HepG2 (cell line): Measurements from ENCODE around the gene CHST11. TPM values are rescaled to one million over a fixed set of nuclear protein-coding genes. Genes with fewer than 3 reads are reported as not detected.

Source experiments
- FOXK2 ChIP-seq: fragments of 450-650 bp; IDR thresholded peaks from 2 replicates; pipeline ENCODE4 v1.6.1; 2016
- KAT2B ChIP-seq: fragments of 150-350 bp; IDR thresholded peaks from 2 replicates; pipeline ENCODE4 v1.6.1; 2014; ENCODE audit warnings: low read depth, low read length, borderline replicate concordance
- SRF ChIP-seq: IDR thresholded peaks from 2 replicates; pipeline ENCODE4 v1.6.1; 2011; ENCODE audit warnings: mild to moderate bottlenecking, low read depth, low read length, moderate library complexity
- XRCC5 ChIP-seq: fragments of 200-400 bp; formaldehyde crosslinking; optimal IDR thresholded peaks from 2 replicates; pipeline ENCODE3; 2017; ENCODE audit warnings: mild to moderate bottlenecking, low read length
- ZNF205 ChIP-seq: IDR thresholded peaks from 2 replicates; pipeline ENCODE4 v1.6.1; 2018; ENCODE audit warnings: missing biosample characterization, missing genetic modification reagents
- ZNF609 ChIP-seq: sonication (generic); formaldehyde crosslinking; IDR thresholded peaks from 2 replicates; pipeline ENCODE4 v1.4.0; 2020; ENCODE audit warnings: mild to moderate bottlenecking, missing genetic modification reagents, borderline replicate concordance
- ZNF7 ChIP-seq: IDR thresholded peaks from 2 replicates; pipeline ENCODE4 v1.6.1; 2016; ENCODE audit warnings: missing biosample characterization, missing genetic modification reagents
- ZNF703 ChIP-seq: sonication (generic); formaldehyde crosslinking; IDR thresholded peaks from 2 replicates; pipeline ENCODE4 v1.5.1; 2020; ENCODE audit warnings: missing genetic modification reagents, mild to moderate bottlenecking, moderate library complexity, borderline replicate concordance
- ZNF768 ChIP-seq: sonication (generic); formaldehyde crosslinking; IDR thresholded peaks from 2 replicates; pipeline ENCODE4 v1.4.0; 2020; ENCODE audit warnings: missing genetic modification reagents
- ZZZ3 ChIP-seq: sonication (generic); formaldehyde crosslinking; IDR thresholded peaks from 2 replicates; pipeline ENCODE4 v1.4.0; 2020; ENCODE audit warnings: missing genetic modification reagents, mild to moderate bottlenecking, borderline replicate concordance
- polyA plus RNA-seq, 8 experiments: library from polyadenylated mRNA; depleted of rRNA in 3 of 8; stranded (reverse) in 7 of 8; unstranded in 1 of 8; fragments of >200 nt; fragmentation: Illumina TruSeq in 4 of 8; extraction: Trizol in 4 of 8; gene quantifications; 2 replicates each; pipeline versions ENCODE4 v1.2.1 to v1.2.3, GENCODE V29; 2011 to 2016; ENCODE audit warnings: low read depth in 4 of 8, missing spikeins in 1 of 8, mixed read lengths in 1 of 8; ENCODE audit not compliant: insufficient read depth in 1 of 8
- total RNA-seq, 5 experiments: library from RNA; depleted of rRNA; stranded (reverse); fragments of >200 nt; fragmentation: Illumina TruSeq; extraction: Trizol; gene quantifications; 2 replicates each; pipeline ENCODE4 v1.2.3, GENCODE V29; 2016; ENCODE audit warnings: low read depth in 1 of 5
- TF ChIP-seq, protein P1 (sequence below): sonication (generic); formaldehyde crosslinking; IDR thresholded peaks from 2 replicates; pipeline ENCODE4 v1.8.1; 2022; ENCODE audit warnings: low read depth, mild to moderate bottlenecking, missing genetic modification reagents
- TF ChIP-seq, protein P2 (sequence below): sonication (generic); formaldehyde crosslinking; IDR thresholded peaks from 2 replicates; pipeline ENCODE4 v1.8.0; 2022; ENCODE audit warnings: mild to moderate bottlenecking, missing genetic modification reagents
- TF ChIP-seq, protein P3 (sequence below): sonication (generic); formaldehyde crosslinking; IDR thresholded peaks from 2 replicates; pipeline ENCODE4 v1.4.0; 2020; ENCODE audit warnings: missing genetic modification reagents, mild to moderate bottlenecking, borderline replicate concordance

The CHST11 gene
- total and polyA plus RNA-seq, 2 of the 13 experiments (the other 11 are each of a cell fraction or from before 2014, with no cell fraction given): 0.15 TPM; not detected in 1

DNA sequence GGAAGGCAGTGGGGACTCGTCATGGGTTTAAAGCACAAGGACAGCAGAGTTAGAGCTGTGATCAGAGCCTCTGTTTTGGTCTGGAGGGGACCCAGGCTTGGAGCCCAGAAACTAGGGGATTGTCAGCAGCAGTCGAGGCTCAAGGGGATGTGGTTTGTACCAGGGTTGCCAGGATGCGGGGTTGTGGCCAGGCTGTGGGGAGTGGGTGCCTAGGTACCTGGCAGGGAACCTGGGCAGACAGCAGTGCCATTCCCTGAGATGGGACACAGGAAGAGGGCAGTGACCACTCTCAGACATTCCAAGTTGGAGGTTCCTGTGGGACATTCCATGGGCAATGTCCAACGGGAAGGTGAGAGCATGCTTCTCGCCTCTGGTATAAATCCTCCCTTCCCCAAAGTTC is 279.1 kb downstream of the CHST11 start (continued):
- TF ChIP-seq ZNF609 (CRISPR knock-in tag): no peak
- no peak for TF ChIP-seq ZNF205 (CRISPR knock-in tag)
- no peak for TF ChIP-seq SRF
- TF ChIP-seq KAT2B: no peak
- TF ChIP-seq FOXK2: no peak
- no peak for TF ChIP-seq XRCC5
- TF ChIP-seq, protein P1, sequence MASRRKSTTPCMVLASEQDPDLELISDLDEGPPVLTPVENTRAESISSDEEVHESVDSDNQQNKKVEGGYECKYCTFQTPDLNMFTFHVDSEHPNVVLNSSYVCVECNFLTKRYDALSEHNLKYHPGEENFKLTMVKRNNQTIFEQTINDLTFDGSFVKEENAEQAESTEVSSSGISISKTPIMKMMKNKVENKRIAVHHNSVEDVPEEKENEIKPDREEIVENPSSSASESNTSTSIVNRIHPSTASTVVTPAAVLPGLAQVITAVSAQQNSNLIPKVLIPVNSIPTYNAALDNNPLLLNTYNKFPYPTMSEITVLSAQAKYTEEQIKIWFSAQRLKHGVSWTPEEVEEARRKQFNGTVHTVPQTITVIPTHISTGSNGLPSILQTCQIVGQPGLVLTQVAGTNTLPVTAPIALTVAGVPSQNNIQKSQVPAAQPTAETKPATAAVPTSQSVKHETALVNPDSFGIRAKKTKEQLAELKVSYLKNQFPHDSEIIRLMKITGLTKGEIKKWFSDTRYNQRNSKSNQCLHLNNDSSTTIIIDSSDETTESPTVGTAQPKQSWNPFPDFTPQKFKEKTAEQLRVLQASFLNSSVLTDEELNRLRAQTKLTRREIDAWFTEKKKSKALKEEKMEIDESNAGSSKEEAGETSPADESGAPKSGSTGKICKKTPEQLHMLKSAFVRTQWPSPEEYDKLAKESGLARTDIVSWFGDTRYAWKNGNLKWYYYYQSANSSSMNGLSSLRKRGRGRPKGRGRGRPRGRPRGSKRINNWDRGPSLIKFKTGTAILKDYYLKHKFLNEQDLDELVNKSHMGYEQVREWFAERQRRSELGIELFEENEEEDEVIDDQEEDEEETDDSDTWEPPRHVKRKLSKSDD (CRISPR knock-in tag): no peak
- no peak for TF ChIP-seq ZNF768 (CRISPR knock-in tag)
- TF ChIP-seq, protein P2, sequence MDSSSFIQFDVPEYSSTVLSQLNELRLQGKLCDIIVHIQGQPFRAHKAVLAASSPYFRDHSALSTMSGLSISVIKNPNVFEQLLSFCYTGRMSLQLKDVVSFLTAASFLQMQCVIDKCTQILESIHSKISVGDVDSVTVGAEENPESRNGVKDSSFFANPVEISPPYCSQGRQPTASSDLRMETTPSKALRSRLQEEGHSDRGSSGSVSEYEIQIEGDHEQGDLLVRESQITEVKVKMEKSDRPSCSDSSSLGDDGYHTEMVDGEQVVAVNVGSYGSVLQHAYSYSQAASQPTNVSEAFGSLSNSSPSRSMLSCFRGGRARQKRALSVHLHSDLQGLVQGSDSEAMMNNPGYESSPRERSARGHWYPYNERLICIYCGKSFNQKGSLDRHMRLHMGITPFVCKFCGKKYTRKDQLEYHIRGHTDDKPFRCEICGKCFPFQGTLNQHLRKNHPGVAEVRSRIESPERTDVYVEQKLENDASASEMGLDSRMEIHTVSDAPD (CRISPR knock-in tag): no peak
- TF ChIP-seq ZZZ3 (CRISPR knock-in tag): no peak
- TF ChIP-seq, protein P3, sequence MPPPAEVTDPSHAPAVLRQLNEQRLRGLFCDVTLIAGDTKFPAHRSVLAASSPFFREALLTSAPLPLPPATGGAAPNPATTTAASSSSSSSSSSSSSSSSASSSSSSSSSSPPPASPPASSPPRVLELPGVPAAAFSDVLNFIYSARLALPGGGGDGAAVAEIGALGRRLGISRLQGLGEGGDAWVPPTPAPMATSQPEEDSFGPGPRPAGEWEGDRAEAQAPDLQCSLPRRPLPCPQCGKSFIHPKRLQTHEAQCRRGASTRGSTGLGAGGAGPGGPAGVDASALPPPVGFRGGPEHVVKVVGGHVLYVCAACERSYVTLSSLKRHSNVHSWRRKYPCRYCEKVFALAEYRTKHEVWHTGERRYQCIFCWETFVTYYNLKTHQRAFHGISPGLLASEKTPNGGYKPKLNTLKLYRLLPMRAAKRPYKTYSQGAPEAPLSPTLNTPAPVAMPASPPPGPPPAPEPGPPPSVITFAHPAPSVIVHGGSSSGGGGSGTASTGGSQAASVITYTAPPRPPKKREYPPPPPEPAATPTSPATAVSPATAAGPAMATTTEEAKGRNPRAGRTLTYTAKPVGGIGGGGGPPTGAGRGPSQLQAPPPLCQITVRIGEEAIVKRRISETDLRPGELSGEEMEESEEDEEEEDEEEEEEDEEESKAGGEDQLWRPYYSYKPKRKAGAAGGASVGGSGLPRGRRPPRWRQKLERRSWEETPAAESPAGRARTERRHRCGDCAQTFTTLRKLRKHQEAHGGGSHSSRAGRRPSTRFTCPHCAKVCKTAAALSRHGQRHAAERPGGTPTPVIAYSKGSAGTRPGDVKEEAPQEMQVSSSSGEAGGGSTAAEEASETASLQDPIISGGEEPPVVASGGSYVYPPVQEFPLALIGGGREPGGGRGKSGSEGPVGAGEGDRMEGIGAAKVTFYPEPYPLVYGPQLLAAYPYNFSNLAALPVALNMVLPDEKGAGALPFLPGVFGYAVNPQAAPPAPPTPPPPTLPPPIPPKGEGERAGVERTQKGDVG: no peak
- TF ChIP-seq ZNF703 (CRISPR knock-in tag): no peak
- no peak for TF ChIP-seq ZNF7
- TF ChIP-seq, all 625 proteins: peak for 0
